HG03060 (cell line): ENCODE results near the gene SP7.

Experiments
- ATAC-seq: cut with Tn5 transposase; IDR thresholded peaks from one replicate; pipeline ENCODE4 v1.9.1; 2021; ENCODE audit warnings: low read depth, moderate number of reproducible peaks; ENCODE audit not compliant: unreplicated experiment

SP7 gene

GRCh38 chr12:53279888-53280498, 56.2 kb downstream of the SP7 start:
- no peak for ATAC-seq

- ATAC-seq, result no peak
Measured at GRCh38 chr12:53279283-53279869, 56.8 kb downstream of the SP7 start.

- no peak for ATAC-seq
Measured at GRCh38 chr12:53277981-53278380, 58.2 kb downstream of the SP7 start.
